EL (cell line): ENCODE measurements around the gene IBA57.
A peak's percentile ranks its signal among the peaks of the same experiment; 100 is the strongest.

Source experiments
- DNase-seq: peaks from one replicate; pipeline ENCODE4 v3.0.0-alpha.2; 2016

Gene IBA57

GRCh38 chr1:228165372-228166169, at the start of gene IBA57:
TSS of gene IBA57 (plus strand) at chr1:228165804. CDS start at chr1:228165817, 13 bp downstream.
- peak; percentile 98 for DNase-seq

GRCh38 chr1:228117335-228117734, 48.3 kb upstream of the IBA57 start:
- DNase-seq = no peak

- no peak for DNase-seq
Observed at GRCh38 chr1:228118040-228118439, 47.6 kb upstream of the IBA57 start.

GRCh38 chr1:228120351-228120750, 45.3 kb upstream of the IBA57 start:
- no peak for DNase-seq

GRCh38 chr1:228120857-228121489, 44.6 kb upstream of the IBA57 start:
- DNase-seq = no peak

- DNase-seq = no peak
Observed at GRCh38 chr1:228122921-228123441, 42.6 kb upstream of the IBA57 start.

- DNase-seq = no peak
Observed at GRCh38 chr1:228123505-228123904, 42.1 kb upstream of the IBA57 start.

GRCh38 chr1:228125185-228125584, 40.4 kb upstream of the IBA57 start:
- DNase-seq = no peak

GRCh38 chr1:228131766-228132165, 33.8 kb upstream of the IBA57 start:
- no peak for DNase-seq

GRCh38 chr1:228134591-228134990, 31.0 kb upstream of the IBA57 start:
- no peak for DNase-seq

- no peak for DNase-seq
Observed at GRCh38 chr1:228136901-228137300, 28.7 kb upstream of the IBA57 start.

- no peak for DNase-seq
Observed at GRCh38 chr1:228139406-228139930, 26.1 kb upstream of the IBA57 start.

GRCh38 chr1:228139931-228140723, 25.5 kb upstream of the IBA57 start, which contains the start of gene GUK1:
TSS of gene GUK1 (plus strand) at chr1:228140279. CDS start at chr1:228140303, 24 bp downstream.
- DNase-seq = peak; percentile 100

- no peak for DNase-seq
Observed at GRCh38 chr1:228140724-228141225, 24.8 kb upstream of the IBA57 start.

GRCh38 chr1:228141226-228142044, 24.2 kb upstream of the IBA57 start:
- DNase-seq = peak; percentile 67

GRCh38 chr1:228142155-228142691, 23.4 kb upstream of the IBA57 start:
- DNase-seq = no peak

- no peak for DNase-seq
Observed at GRCh38 chr1:228142701-228143136, 22.9 kb upstream of the IBA57 start.

GRCh38 chr1:228143480-228144192, 22.0 kb upstream of the IBA57 start:
- no peak for DNase-seq

- no peak for DNase-seq
Observed at GRCh38 chr1:228144193-228144992, 21.2 kb upstream of the IBA57 start.

GRCh38 chr1:228144993-228145343, 20.6 kb upstream of the IBA57 start:
- no peak for DNase-seq
